Right lobe of liver (tissue), 6 donors: ENCODE data around the gene NPY2R. TPM values are rescaled to one million over a fixed set of nuclear protein-coding genes. Genes with fewer than 3 reads are reported as not detected.

Source experiments
- ATAC-seq, 4 donors: fragments of 200-7000 bp; cut with Tn5 transposase; one replicate each; pipeline ENCODE4 v1.9.1; 2020; ENCODE audit warnings: mild to moderate bottlenecking in 4 of 4, moderate library complexity in 4 of 4
- DNase-seq, 3 donors: peaks; one replicate each; pipeline ENCODE4 v3.0.0-alpha.2; 2020
- H3K27ac ChIP-seq, 3 donors: fragments of 200-600 bp; one replicate each; pipeline ENCODE4 v1.8.0; 2022
- H3K27me3 ChIP-seq, 2 donors: fragments of 200-600 bp; one replicate each; pipeline ENCODE4 v1.8.0; 2022
- H3K36me3 ChIP-seq, 4 donors: fragments of 200-600 bp; sonication (generic) in 1 of 4; one replicate each; pipeline versions ENCODE4 v1.5.1 to v1.8.0; 2017 to 2022; ENCODE audit warnings: control low read depth in 1 of 4
- H3K4me1 ChIP-seq, 4 donors: fragments of 200-600 bp; sonication (generic) in 1 of 4; one replicate each; pipeline versions ENCODE4 v1.5.1 to v1.8.0; 2017 to 2022; ENCODE audit warnings: control low read depth in 1 of 4
- H3K4me3 ChIP-seq, 3 donors: fragments of 200-600 bp; one replicate each; pipeline ENCODE4 v1.8.0; 2022
- H3K9me3 ChIP-seq, 4 donors: fragments of 200-600 bp; sonication (generic) in 1 of 4; one replicate each; pipeline versions ENCODE4 v1.5.1 to v1.8.0; 2017 to 2022; ENCODE audit warnings: control low read depth in 1 of 4
- CTCF ChIP-seq, 4 donors: fragments of 200-600 bp in 3 of 4; fragments of 450-650 bp in 1 of 4; IDR thresholded peaks; one replicate each; pipeline versions ENCODE4 v1.5.1 to v1.8.0; 2016 to 2022; ENCODE audit warnings: antibody characterized with exemption in 4 of 4, mild to moderate bottlenecking in 2 of 4
- POLR2A ChIP-seq: fragments of 450-650 bp; IDR thresholded peaks from one replicate; pipeline ENCODE4 v1.6.1; 2017; ENCODE audit warnings: antibody characterized with exemption, mild to moderate bottlenecking
- WGBS: methylation state at CpG from one replicate; pipeline ENCODE4 v1.1.6; 2018; ENCODE audit warnings: low coverage, low lambda C conversion rate; ENCODE audit not compliant: insufficient coverage; ENCODE audit errors: missing lambda C conversion rate; 5-methylcytosine and 5-hydroxymethylcytosine counted together
- intact Hi-C, 2 donors: fragments of 100-400 bp; cut with DNase I; formaldehyde crosslinking; loops; one replicate each; pipeline versions ENCODE4 v1.11.2 to v1.14.1; 2022
- total RNA-seq, 6 experiments: library from RNA; depleted of rRNA in 2 of 6; stranded (reverse); fragments of >200 nt in 2 of 6; fragmentation: NEBNext Ultra II Directional in 3 of 6; extraction: Animal tissue kit (Norgen Biotek cat#: 25700) in 3 of 6; gene quantifications; one replicate each; pipeline versions ENCODE4 v1.1.0 to v1.2.4, GENCODE V29; 2016 to 2023
- donor health status: DM: no; HTN: yes; CAD: no.
- donor health status: DM: no; HTN: no; CAD: no.
- donor health status: DM: no; HTN: no; CAD: no.
- donor health status: DM: no; HTN: yes; CAD: no.
- donor health status: DM: no; HTN: yes; CAD: no.

NPY2R gene
- total RNA-seq, 6 experiments from 2014 or later: not detected

GRCh38 chr4:155232432-155232831 is 24.0 kb downstream of the NPY2R start:
- no peak for DNase-seq
- TF ChIP-seq POLR2A (no peak), CTCF (IDR thresholded peaks at IDR 0.05) (no peak)
- no peaks in the 10 kb centered on the region for H3K4me1 ChIP-seq
- intact Hi-C loops: no loop called here
- H3K36me3 ChIP-seq: no peaks in the 10 kb centered on the region
- no peak for ATAC-seq
- no peaks in the 10 kb centered on the region for H3K9me3 ChIP-seq
- no peak overlapping the region for H3K27ac ChIP-seq
- no peak overlapping the region for H3K4me3 ChIP-seq
- no peaks in the 10 kb centered on the region for H3K27me3 ChIP-seq

- DNase-seq: no peak
- WGBS: 0% methylated on average over 1 of the region's 1 CpG
- intact Hi-C loops: no loop called here
- Histone ChIP-seq H3K4me1 (no peaks in the 10 kb centered on the region), H3K9me3 (no peaks in the 10 kb centered on the region), H3K27me3 (no peaks in the 10 kb centered on the region), H3K4me3 (no peak overlapping the region), H3K36me3 (no peaks in the 10 kb centered on the region), H3K27ac (no peak overlapping the region)
- ATAC-seq: no peak
- TF ChIP-seq CTCF (IDR thresholded peaks at IDR 0.05): no peak
- no peak for TF ChIP-seq POLR2A
Measured at GRCh38 chr4:155234206-155234605, 25.8 kb downstream of the NPY2R start.

GRCh38 chr4:155237567-155237966 is 29.1 kb downstream of the NPY2R start:
- ATAC-seq: no peak
- Histone ChIP-seq H3K27me3 (no peaks in the 10 kb centered on the region), H3K27ac (no peak overlapping the region), H3K36me3 (no peaks in the 10 kb centered on the region), H3K9me3 (no peaks in the 10 kb centered on the region), H3K4me3 (no peak overlapping the region), H3K4me1 (no peaks in the 10 kb centered on the region)
- WGBS: 56% methylated on average over 1 of the region's 1 CpG
- no peak for DNase-seq
- TF ChIP-seq POLR2A (no peak), CTCF (IDR thresholded peaks at IDR 0.05) (no peak)
- intact Hi-C loops: no loop called here

- DNase-seq: no peak
- Histone ChIP-seq H3K27ac (no peak overlapping the region), H3K9me3 (no peaks in the 10 kb centered on the region), H3K27me3 (no peaks in the 10 kb centered on the region), H3K4me1 (no peaks in the 10 kb centered on the region), H3K36me3 (no peaks in the 10 kb centered on the region), H3K4me3 (no peak overlapping the region)
- intact Hi-C loops: no loop called here
- ATAC-seq: no peak
- no peak for TF ChIP-seq CTCF (IDR thresholded peaks at IDR 0.05)
- no peak for TF ChIP-seq POLR2A
- WGBS: 64% methylated on average over 4 of the region's 4 CpGs
Measured at GRCh38 chr4:155241225-155241624, 32.8 kb downstream of the NPY2R start.

GRCh38 chr4:155241664-155242063 is 33.2 kb downstream of the NPY2R start:
- H3K9me3 ChIP-seq: no peaks in the 10 kb centered on the region
- no peak for ATAC-seq
- H3K4me3 ChIP-seq: no peak overlapping the region
- no peak overlapping the region for H3K27ac ChIP-seq
- no peaks in the 10 kb centered on the region for H3K27me3 ChIP-seq
- intact Hi-C loops: no loop called here
- H3K36me3 ChIP-seq: no peaks in the 10 kb centered on the region
- DNase-seq: no peak
- TF ChIP-seq POLR2A (no peak), CTCF (IDR thresholded peaks at IDR 0.05) (no peak)
- no peaks in the 10 kb centered on the region for H3K4me1 ChIP-seq
